ENCODE data around the gene UBR4. TPM values are rescaled to one million over a fixed set of nuclear protein-coding genes. Genes with fewer than 3 reads are reported as not detected.

The UBR4 gene
- total RNA-seq, 1 donor, result 149 TPM

GRCh38 chr1:19044975-19045831, 164.9 kb downstream of the UBR4 start:
- H3K27ac ChIP-seq (ENCODE audit: low read depth, low read length), result peak overlapping the region; percentile 28
- peak; percentile 97 for DNase-seq (ENCODE audit: insufficient read length, low spot score, missing footprints)
- no peak overlapping the region for H3K4me3 ChIP-seq (ENCODE audit: insufficient read depth, low read length)
- no peaks in the 10 kb centered on the region for H3K79me2 ChIP-seq (ENCODE audit: insufficient read depth, low read length)
- H3K9me3 ChIP-seq (ENCODE audit: low read depth, low read length), result no peaks in the 10 kb centered on the region
- H3K36me3 ChIP-seq (ENCODE audit: insufficient read depth, low read length), result no peaks in the 10 kb centered on the region
- H4K20me1 ChIP-seq (ENCODE audit: insufficient read depth, low read length), result no peaks in the 10 kb centered on the region
- H3K27me3 ChIP-seq (ENCODE audit: insufficient read depth, low read length), result peaks cover 6% of the 10 kb centered on the region
- H3K4me2 ChIP-seq (ENCODE audit: insufficient read depth, low read length), result peak overlapping the region; percentile 69
- H3K4me1 ChIP-seq (ENCODE audit: insufficient read depth, low read length), result peaks cover 16% of the 10 kb centered on the region
- H2AFZ ChIP-seq (ENCODE audit: low read length), result peak overlapping the region; percentile 59
- no peak for TF ChIP-seq CTCF (IDR thresholded peaks at IDR 0.05; ENCODE audit: extremely low read depth, low read depth, low read length)

- Histone ChIP-seq H3K79me2 (ENCODE audit: insufficient read depth, low read length) (no peaks in the 10 kb centered on the region), H2AFZ (ENCODE audit: low read length) (no peak overlapping the region), H3K4me3 (ENCODE audit: insufficient read depth, low read length) (no peak overlapping the region), H3K36me3 (ENCODE audit: insufficient read depth, low read length) (no peaks in the 10 kb centered on the region), H3K27ac (ENCODE audit: low read depth, low read length) (no peak overlapping the region), H4K20me1 (ENCODE audit: insufficient read depth, low read length) (no peaks in the 10 kb centered on the region), H3K27me3 (ENCODE audit: insufficient read depth, low read length) (peaks cover 12% of the 10 kb centered on the region), H3K9me3 (ENCODE audit: low read depth, low read length) (no peaks in the 10 kb centered on the region), H3K4me2 (ENCODE audit: insufficient read depth, low read length) (no peak overlapping the region), H3K4me1 (ENCODE audit: insufficient read depth, low read length) (peaks cover 16% of the 10 kb centered on the region)
- DNase-seq (ENCODE audit: insufficient read length, low spot score, missing footprints), result no peak
- no peak for TF ChIP-seq CTCF (IDR thresholded peaks at IDR 0.05; ENCODE audit: extremely low read depth, low read depth, low read length)
Observed at GRCh38 chr1:19044471-19044870, 165.6 kb downstream of the UBR4 start.

GRCh38 chr1:19043579-19044443, 166.3 kb downstream of the UBR4 start:
- H3K36me3 ChIP-seq (ENCODE audit: insufficient read depth, low read length), result no peaks in the 10 kb centered on the region
- H3K4me2 ChIP-seq (ENCODE audit: insufficient read depth, low read length), result no peak overlapping the region
- no peaks in the 10 kb centered on the region for H3K79me2 ChIP-seq (ENCODE audit: insufficient read depth, low read length)
- no peak for TF ChIP-seq CTCF (IDR thresholded peaks at IDR 0.05; ENCODE audit: extremely low read depth, low read depth, low read length)
- H3K27ac ChIP-seq (ENCODE audit: low read depth, low read length), result no peak overlapping the region
- H3K9me3 ChIP-seq (ENCODE audit: low read depth, low read length), result no peaks in the 10 kb centered on the region
- H2AFZ ChIP-seq (ENCODE audit: low read length), result no peak overlapping the region
- peaks cover 17% of the 10 kb centered on the region for H3K27me3 ChIP-seq (ENCODE audit: insufficient read depth, low read length)
- DNase-seq (ENCODE audit: insufficient read length, low spot score, missing footprints), result peak; percentile 71
- peaks cover 16% of the 10 kb centered on the region for H3K4me1 ChIP-seq (ENCODE audit: insufficient read depth, low read length)
- no peak overlapping the region for H3K4me3 ChIP-seq (ENCODE audit: insufficient read depth, low read length)
- H4K20me1 ChIP-seq (ENCODE audit: insufficient read depth, low read length), result no peaks in the 10 kb centered on the region

Data from osteoblast (primary cell).